WERI-Rb-1 (cell line): Measurements from ENCODE around the gene GNB5.

Experiments used
- DNase-seq: peaks from one replicate; pipeline ENCODE4 v3.0.0-alpha.2; 2020
- H3K27ac ChIP-seq: fragments of 250-450 bp; sonication (Bioruptor Pico); 2 replicates; pipeline ENCODE4 v1.5.1; 2020; ENCODE audit warnings: mild to moderate bottlenecking, moderate library complexity
- H3K27me3 ChIP-seq: fragments of 250-450 bp; sonication (Bioruptor Pico); 2 replicates; pipeline ENCODE4 v1.5.1; 2021; ENCODE audit warnings: mild to moderate bottlenecking, low read depth, moderate library complexity; ENCODE audit not compliant: insufficient read depth, severe bottlenecking
- H3K36me3 ChIP-seq: fragments of 250-450 bp; sonication (Bioruptor Pico); 2 replicates; pipeline ENCODE4 v1.5.1; 2020; ENCODE audit warnings: mild to moderate bottlenecking, moderate library complexity
- H3K4me3 ChIP-seq: 2 replicates; pipeline ENCODE4 v1.5.1; 2011; ENCODE audit warnings: low read depth, mild to moderate bottlenecking, control low read depth, low read length
- H3K9me3 ChIP-seq: fragments of 250-450 bp; sonication (Bioruptor Pico); 2 replicates; pipeline ENCODE4 v1.5.1; 2021; ENCODE audit warnings: mild to moderate bottlenecking, moderate library complexity; ENCODE audit not compliant: severe bottlenecking
- TF ChIP-seq, protein P1 (sequence below): IDR thresholded peaks from 2 replicates; pipeline ENCODE4 v1.5.1; 2011; ENCODE audit warnings: low read depth, mild to moderate bottlenecking, control low read depth, inconsistent platforms, low read length

The GNB5 gene

DNA sequence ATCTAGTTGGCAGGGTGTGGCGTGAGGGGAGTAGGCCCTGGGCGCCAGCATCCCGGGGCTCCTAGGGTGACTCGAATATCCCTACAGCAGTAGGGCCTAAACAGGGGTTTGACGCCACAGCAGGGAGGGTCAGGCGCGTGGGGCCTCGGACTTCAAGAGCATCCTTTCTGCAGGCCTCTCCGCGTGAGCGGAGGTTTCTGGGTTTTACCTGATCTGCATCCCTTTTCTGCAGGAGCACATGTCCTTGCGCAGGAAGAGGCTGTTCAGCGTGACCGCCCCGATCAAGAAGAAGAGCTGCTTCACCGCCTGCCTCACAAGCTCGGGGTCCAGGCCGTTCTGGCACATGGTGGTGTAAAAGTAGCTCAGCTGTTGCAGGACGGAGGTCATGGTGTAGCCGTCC lies 13.5 kb upstream of the GNB5 start:
- Histone ChIP-seq H3K27me3 (no peaks in the 10 kb centered on the region), H3K9me3 (no peaks in the 10 kb centered on the region), H3K4me3 (no peak overlapping the region), H3K36me3 (peaks cover 7% of the 10 kb centered on the region), H3K27ac (no peak overlapping the region)
- TF ChIP-seq, protein P1, sequence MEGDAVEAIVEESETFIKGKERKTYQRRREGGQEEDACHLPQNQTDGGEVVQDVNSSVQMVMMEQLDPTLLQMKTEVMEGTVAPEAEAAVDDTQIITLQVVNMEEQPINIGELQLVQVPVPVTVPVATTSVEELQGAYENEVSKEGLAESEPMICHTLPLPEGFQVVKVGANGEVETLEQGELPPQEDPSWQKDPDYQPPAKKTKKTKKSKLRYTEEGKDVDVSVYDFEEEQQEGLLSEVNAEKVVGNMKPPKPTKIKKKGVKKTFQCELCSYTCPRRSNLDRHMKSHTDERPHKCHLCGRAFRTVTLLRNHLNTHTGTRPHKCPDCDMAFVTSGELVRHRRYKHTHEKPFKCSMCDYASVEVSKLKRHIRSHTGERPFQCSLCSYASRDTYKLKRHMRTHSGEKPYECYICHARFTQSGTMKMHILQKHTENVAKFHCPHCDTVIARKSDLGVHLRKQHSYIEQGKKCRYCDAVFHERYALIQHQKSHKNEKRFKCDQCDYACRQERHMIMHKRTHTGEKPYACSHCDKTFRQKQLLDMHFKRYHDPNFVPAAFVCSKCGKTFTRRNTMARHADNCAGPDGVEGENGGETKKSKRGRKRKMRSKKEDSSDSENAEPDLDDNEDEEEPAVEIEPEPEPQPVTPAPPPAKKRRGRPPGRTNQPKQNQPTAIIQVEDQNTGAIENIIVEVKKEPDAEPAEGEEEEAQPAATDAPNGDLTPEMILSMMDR = no peak
- no peak for DNase-seq

DNA sequence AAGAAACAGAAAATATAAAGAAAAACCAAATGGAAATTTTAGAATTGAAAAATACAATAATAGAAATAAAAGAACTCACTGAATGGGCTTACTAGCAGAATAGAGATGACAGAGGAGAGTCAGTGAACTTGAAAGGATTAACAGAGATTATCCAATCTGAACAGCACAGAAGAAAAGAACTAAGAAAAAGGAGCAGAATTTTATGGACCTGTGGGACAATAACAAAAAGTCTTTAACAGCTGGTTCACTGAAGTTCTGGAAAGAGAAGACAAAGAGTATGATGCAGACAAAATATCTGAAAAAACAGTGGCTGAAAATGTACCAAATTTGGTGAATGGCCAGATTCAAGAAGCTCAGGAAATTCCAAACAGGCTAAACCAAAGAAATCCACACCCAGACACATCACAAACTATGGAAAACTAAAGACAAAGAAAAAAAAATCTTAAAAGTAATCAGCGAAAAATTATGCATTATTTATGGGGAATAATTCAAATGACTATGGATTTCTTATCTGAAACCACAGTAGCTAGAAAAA lies 9.7 kb upstream of the GNB5 start:
- no peaks in the 10 kb centered on the region for H3K9me3 ChIP-seq
- peaks cover 8% of the 10 kb centered on the region for H3K36me3 ChIP-seq
- DNase-seq = no peak
- no peak overlapping the region for H3K4me3 ChIP-seq
- no peak overlapping the region for H3K27ac ChIP-seq
- H3K27me3 ChIP-seq = no peaks in the 10 kb centered on the region
- TF ChIP-seq, protein P1 = no peak

DNA sequence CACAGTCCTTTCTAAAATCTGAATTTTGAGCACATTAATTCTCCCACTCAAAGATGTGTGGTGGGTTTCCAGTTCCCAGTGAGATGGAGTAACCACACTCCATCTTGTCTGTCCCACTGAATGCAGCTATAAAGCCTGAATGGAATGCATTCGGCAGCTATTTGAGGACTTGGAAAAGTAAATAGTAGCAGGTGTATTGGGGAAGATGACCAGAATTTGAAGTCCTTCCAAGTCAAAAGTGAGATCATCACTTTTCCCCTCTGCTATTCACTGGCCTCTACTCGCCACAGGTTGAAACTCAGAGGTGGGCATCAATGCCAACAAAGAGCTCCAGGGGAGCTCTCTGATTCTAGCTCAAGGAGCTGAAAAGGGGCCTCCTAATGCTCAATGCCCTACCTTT lies 8.1 kb upstream of the GNB5 start:
- Histone ChIP-seq H3K9me3 (no peaks in the 10 kb centered on the region), H3K4me3 (no peak overlapping the region), H3K27ac (no peak overlapping the region), H3K27me3 (no peaks in the 10 kb centered on the region), H3K36me3 (peaks cover 8% of the 10 kb centered on the region)
- no peak for DNase-seq
- TF ChIP-seq, protein P1 = no peak

DNA sequence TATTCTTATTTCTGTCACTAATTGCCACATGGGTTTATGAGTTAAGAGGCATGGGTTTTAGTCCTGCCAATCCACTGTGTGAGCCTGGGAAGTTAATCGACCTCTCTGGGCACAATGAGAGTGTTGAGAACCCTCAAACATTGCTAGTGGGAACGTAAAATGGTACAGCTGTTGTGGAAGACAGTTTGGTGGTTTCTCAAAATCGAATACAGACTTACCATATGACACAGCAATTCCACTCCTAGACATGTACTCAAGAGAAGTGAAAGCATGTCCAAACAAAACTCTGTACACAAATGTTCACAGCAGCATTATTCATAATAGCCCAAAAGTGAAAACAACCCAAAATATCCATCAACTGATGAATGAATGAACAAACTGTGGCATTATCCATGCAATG lies 5.7 kb upstream of the GNB5 start:
- Histone ChIP-seq H3K27ac (no peak overlapping the region), H3K27me3 (no peaks in the 10 kb centered on the region), H3K9me3 (no peaks in the 10 kb centered on the region), H3K36me3 (peaks cover 8% of the 10 kb centered on the region), H3K4me3 (no peak overlapping the region)
- TF ChIP-seq, protein P1 = no peak
- DNase-seq = no peak

DNA sequence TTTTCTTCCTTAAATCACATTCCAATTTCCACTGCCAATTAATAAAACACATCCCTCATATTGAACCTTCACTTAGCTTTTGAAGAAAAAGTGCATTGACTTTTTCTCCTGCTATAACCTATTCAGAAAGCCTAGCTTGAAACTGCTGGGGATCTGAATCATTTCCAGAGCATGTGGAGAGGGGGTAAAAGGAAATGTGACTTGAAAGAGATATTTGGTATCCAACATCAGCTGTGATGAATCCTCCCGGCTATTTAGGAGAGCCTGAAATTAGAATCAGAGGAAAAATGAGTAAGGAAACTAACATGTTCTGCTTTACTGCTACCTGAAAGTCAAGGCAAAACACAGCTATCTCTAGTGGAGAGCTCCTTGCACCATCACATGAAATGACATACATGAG lies 2.6 kb upstream of the GNB5 start:
- H3K27ac ChIP-seq = no peak overlapping the region
- TF ChIP-seq, protein P1 = no peak
- no peaks in the 10 kb centered on the region for H3K9me3 ChIP-seq
- H3K36me3 ChIP-seq = peaks cover 8% of the 10 kb centered on the region; the same call in 1 of the 2 replicates
- no peak overlapping the region for H3K4me3 ChIP-seq
- H3K27me3 ChIP-seq = no peaks in the 10 kb centered on the region
- no peak for DNase-seq

DNA sequence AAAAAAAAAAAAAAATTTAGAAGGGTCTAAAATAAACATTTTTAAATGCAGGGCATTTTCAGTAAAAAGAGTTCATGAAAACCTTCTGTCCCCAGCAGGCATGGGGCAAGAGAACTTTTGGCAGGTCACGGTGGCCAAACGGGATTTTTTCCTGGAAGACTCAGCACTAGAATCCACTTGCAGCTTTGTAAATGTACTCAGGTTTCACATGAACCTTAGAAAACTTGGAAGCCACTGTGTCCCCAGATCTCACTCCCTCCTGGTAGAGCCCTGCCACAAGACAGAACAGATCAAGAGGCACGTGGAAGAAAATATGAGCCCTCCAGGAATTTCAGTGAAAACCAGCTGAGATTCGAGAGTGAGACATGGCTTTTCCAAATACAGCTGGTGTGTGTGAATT lies 2.1 kb upstream of the GNB5 start:
- Histone ChIP-seq H3K4me3 (no peak overlapping the region), H3K36me3 (peaks cover 8% of the 10 kb centered on the region; the same call in 1 of the 2 replicates), H3K9me3 (no peaks in the 10 kb centered on the region), H3K27ac (no peak overlapping the region), H3K27me3 (no peaks in the 10 kb centered on the region)
- DNase-seq = no peak
- TF ChIP-seq, protein P1 = no peak
